GM21717 (cell line): Measurements from ENCODE around the gene MSANTD2.

Experiments
- ATAC-seq: cut with Tn5 transposase; IDR thresholded peaks from one replicate; pipeline ENCODE4 v1.9.1; 2021; ENCODE audit warnings: mild to moderate bottlenecking, moderate library complexity; ENCODE audit not compliant: unreplicated experiment

The MSANTD2 gene

GRCh38 chr11:124756033-124756752 is 44.0 kb downstream of the MSANTD2 start:
- no peak for ATAC-seq

- ATAC-seq = no peak
Measured at GRCh38 chr11:124754710-124755109, 45.5 kb downstream of the MSANTD2 start.

GRCh38 chr11:124754309-124754708 is 45.9 kb downstream of the MSANTD2 start:
- ATAC-seq = no peak

GRCh38 chr11:124753624-124754023 is 46.6 kb downstream of the MSANTD2 start:
- no peak for ATAC-seq

- no peak for ATAC-seq
Measured at GRCh38 chr11:124753205-124753604, 47.0 kb downstream of the MSANTD2 start.

- ATAC-seq = no peak
Measured at GRCh38 chr11:124752471-124753102, 47.6 kb downstream of the MSANTD2 start.

GRCh38 chr11:124751741-124752470 is 48.3 kb downstream of the MSANTD2 start, which contains the start of gene VSIG2:
TSS of gene VSIG2 (minus strand) at chr11:124752255. CDS start at chr11:124752137, 118 bp downstream.
- ATAC-seq = no peak

GRCh38 chr11:124751391-124751740 is 48.8 kb downstream of the MSANTD2 start:
- ATAC-seq = no peak

GRCh38 chr11:124749912-124750311 is 50.3 kb downstream of the MSANTD2 start:
- no peak for ATAC-seq

GRCh38 chr11:124748481-124749343 is 51.5 kb downstream of the MSANTD2 start:
- no peak for ATAC-seq

GRCh38 chr11:124748100-124748418 is 52.1 kb downstream of the MSANTD2 start:
- ATAC-seq = no peak

- no peak for ATAC-seq
Measured at GRCh38 chr11:124747406-124748099, 52.7 kb downstream of the MSANTD2 start.

GRCh38 chr11:124746621-124747243 is 53.5 kb downstream of the MSANTD2 start:
- ATAC-seq = peak; percentile 93

- peak; percentile 34 for ATAC-seq
Measured at GRCh38 chr11:124745835-124746620, 54.2 kb downstream of the MSANTD2 start.

- no peak for ATAC-seq
Measured at GRCh38 chr11:124745270-124745834, 54.9 kb downstream of the MSANTD2 start.

GRCh38 chr11:124743050-124743449 is 57.2 kb downstream of the MSANTD2 start:
- no peak for ATAC-seq

GRCh38 chr11:124742555-124742954 is 57.7 kb downstream of the MSANTD2 start:
- no peak for ATAC-seq

GRCh38 chr11:124740277-124740882 is 59.8 kb downstream of the MSANTD2 start:
- ATAC-seq = peak; percentile 38
